Measurements from ENCODE around the gene SPAG9. TPM values are rescaled to one million over a fixed set of nuclear protein-coding genes. Genes with fewer than 3 reads are reported as not detected.

Gene SPAG9
- total RNA-seq, 6 experiments from 2014 or later, result 35.2 to 49.7 (median 43.3) TPM

DNA sequence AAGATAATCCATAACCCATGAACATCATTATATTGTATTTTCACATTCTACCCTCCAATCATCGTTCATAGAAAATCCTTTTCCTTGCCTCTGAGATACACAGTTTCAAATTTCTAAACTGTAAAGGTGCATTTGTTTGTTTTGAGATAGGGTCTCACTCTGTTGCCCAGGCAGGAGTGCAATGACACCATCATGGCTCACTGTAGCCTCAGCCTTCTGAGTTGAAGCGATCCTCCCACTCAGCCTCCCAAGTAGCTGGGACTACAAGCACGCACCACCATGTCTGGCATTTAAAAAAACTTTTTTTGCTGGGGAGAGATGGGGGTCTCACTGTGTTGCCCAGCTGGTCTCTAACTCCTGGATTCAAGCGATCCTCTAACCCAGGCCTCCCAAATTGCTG is 196.4 kb downstream of the SPAG9 start:
- no peaks in the 10 kb centered on the region for H3K36me3 ChIP-seq
- no peaks in the 10 kb centered on the region for H3K27me3 ChIP-seq
- H3K4me1 ChIP-seq, result peaks cover 0 to 36% (median 12%) of the 10 kb centered on the region in 4 donors
- no peak overlapping the region for H3K4me3 ChIP-seq
- WGBS (ENCODE audit: insufficient coverage, low coverage, low lambda C conversion rate, missing lambda C conversion rate), result 100% methylated on average over 3 of the region's 4 CpGs
- TF ChIP-seq, protein P1, sequence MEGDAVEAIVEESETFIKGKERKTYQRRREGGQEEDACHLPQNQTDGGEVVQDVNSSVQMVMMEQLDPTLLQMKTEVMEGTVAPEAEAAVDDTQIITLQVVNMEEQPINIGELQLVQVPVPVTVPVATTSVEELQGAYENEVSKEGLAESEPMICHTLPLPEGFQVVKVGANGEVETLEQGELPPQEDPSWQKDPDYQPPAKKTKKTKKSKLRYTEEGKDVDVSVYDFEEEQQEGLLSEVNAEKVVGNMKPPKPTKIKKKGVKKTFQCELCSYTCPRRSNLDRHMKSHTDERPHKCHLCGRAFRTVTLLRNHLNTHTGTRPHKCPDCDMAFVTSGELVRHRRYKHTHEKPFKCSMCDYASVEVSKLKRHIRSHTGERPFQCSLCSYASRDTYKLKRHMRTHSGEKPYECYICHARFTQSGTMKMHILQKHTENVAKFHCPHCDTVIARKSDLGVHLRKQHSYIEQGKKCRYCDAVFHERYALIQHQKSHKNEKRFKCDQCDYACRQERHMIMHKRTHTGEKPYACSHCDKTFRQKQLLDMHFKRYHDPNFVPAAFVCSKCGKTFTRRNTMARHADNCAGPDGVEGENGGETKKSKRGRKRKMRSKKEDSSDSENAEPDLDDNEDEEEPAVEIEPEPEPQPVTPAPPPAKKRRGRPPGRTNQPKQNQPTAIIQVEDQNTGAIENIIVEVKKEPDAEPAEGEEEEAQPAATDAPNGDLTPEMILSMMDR (IDR thresholded peaks at IDR 0.05), result no peak
- no peak for TF ChIP-seq POLR2A (IDR thresholded peaks at IDR 0.05)
- intact Hi-C loops (cut with DNase I), result no loop called here
- H3K27ac ChIP-seq, result peak overlapping the region in 1 of 3 donors; percentile 4
- ATAC-seq (no peak), DNase-seq (peak in 1 of 3 donors; percentile 3)
- no peaks in the 10 kb centered on the region for H3K9me3 ChIP-seq

DNA sequence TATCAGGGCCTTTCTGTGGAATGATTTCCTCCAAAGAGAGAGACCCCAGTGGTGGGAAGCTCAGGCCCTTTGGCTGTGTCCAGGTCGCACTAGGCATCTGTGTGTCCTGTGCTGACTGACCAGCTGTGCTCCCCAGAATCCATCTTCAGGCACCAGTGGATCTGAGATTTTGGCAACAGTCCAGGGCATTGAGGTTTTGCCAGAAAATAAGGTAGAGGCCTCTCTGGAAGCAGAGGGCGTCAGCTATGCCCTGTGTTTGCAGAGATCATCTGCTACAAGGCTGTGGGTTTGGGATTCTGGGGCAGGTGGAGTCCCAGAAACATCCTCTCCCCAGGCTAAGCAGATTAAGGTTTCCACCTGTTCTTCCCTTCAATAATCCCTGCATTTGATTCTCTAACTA is 197.1 kb downstream of the SPAG9 start:
- DNase-seq, result peak in 2 of 3 donors; percentile 38 to 76
- Histone ChIP-seq H3K4me3 (no peak overlapping the region), H3K9me3 (no peaks in the 10 kb centered on the region), H3K4me1 (peaks cover 0 to 42% (median 13%) of the 10 kb centered on the region in 4 donors), H3K36me3 (no peaks in the 10 kb centered on the region), H3K27ac (peak overlapping the region in 1 of 3 donors; percentile 4), H3K27me3 (no peaks in the 10 kb centered on the region)
- TF ChIP-seq POLR2A (IDR thresholded peaks at IDR 0.05), result no peak
- no CpG with 5 or more reads among the region's 2 CpGs for WGBS (ENCODE audit: insufficient coverage, low coverage, low lambda C conversion rate, missing lambda C conversion rate)
- ATAC-seq, result peak in 1 of 4 donors; percentile 6
- intact Hi-C loops (cut with DNase I), result no loop called here

DNA sequence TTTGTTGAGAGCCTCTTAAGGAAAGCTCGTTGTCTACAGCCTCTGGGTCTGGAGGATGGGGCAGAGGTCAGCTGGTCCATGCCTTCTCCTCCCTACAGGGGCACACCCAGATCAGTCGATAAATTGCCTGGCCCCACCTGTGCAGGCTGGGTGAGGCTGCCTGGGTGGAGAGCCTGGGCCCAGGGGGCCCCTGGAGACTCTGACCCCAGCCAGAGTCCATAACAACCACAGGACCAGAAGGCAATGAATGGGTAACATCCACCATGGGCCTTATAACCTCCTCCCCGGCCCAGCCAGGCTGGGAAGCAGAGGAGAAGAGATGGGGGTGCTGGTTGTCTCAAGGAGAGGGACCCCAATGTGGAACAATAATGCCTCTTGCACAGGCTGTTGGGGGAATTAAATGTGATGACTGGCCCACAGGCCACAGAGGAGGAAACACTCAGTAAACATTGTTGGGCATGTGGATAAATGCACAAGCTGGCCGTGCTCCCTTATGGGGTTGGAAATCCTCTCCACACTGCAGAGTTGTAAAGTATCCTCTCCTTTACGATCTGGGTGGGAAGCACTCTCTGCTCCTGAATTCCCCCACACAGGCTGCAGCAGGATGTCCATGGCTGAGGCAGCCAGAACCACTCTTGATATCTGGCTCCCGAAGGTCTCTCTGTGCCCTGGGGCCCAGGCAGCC is 197.8 kb downstream of the SPAG9 start:
- TF ChIP-seq, protein P1 (IDR thresholded peaks at IDR 0.05), result no peak
- TF ChIP-seq POLR2A (IDR thresholded peaks at IDR 0.05), result no peak
- ATAC-seq, result no peak
- DNase-seq, result peak in 2 of 3 donors; percentile 7 to 39

DNA sequence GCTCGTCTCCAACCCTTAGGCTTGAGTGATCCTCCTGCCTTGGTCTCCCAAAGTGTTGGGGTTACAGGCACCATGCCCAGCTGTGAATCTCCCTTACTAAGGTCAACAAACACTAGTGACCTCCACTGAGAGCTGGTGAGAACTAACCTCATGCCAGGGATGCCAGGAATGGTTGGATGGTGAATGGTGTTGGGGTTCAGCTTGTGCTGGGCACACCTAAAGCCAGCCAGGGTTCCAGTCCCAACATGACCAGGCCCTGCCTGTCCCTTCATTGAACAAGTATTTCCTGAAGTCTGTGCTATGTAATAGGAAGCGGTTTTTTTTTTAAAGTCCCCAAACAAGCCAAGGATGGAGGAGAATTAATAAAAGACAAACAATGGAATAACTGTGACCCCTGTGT is 198.6 kb downstream of the SPAG9 start:
- TF ChIP-seq POLR2A (IDR thresholded peaks at IDR 0.05), result no peak
- TF ChIP-seq, protein P1 (IDR thresholded peaks at IDR 0.05), result no peak
- no peak for ATAC-seq
- 83% methylated on average over 1 of the region's 2 CpGs for WGBS (ENCODE audit: insufficient coverage, low coverage, low lambda C conversion rate, missing lambda C conversion rate)
- no peaks in the 10 kb centered on the region for H3K36me3 ChIP-seq
- H3K27me3 ChIP-seq, result no peaks in the 10 kb centered on the region
- H3K4me3 ChIP-seq, result no peak overlapping the region
- DNase-seq, result peak in 1 of 3 donors; percentile 7
- H3K27ac ChIP-seq, result peak overlapping the region in 1 of 3 donors; percentile 54
- intact Hi-C loops (cut with DNase I), result no loop called here
- H3K9me3 ChIP-seq, result no peaks in the 10 kb centered on the region
- peaks cover 0 to 50% (median 13%) of the 10 kb centered on the region in 4 donors for H3K4me1 ChIP-seq

More for the DNA sequence above, 197.8 kb downstream of the SPAG9 start:
- intact Hi-C loops (cut with DNase I), result no loop called here
- Histone ChIP-seq H3K27me3 (no peaks in the 10 kb centered on the region), H3K4me1 (peaks cover 0 to 49% (median 13%) of the 10 kb centered on the region in 4 donors), H3K36me3 (no peaks in the 10 kb centered on the region), H3K9me3 (no peaks in the 10 kb centered on the region), H3K4me3 (no peak overlapping the region), H3K27ac (peak overlapping the region in 1 of 3 donors; percentile 49)
- 100% methylated on average over 1 of the region's 6 CpGs for WGBS (ENCODE audit: insufficient coverage, low coverage, low lambda C conversion rate, missing lambda C conversion rate)

DNA sequence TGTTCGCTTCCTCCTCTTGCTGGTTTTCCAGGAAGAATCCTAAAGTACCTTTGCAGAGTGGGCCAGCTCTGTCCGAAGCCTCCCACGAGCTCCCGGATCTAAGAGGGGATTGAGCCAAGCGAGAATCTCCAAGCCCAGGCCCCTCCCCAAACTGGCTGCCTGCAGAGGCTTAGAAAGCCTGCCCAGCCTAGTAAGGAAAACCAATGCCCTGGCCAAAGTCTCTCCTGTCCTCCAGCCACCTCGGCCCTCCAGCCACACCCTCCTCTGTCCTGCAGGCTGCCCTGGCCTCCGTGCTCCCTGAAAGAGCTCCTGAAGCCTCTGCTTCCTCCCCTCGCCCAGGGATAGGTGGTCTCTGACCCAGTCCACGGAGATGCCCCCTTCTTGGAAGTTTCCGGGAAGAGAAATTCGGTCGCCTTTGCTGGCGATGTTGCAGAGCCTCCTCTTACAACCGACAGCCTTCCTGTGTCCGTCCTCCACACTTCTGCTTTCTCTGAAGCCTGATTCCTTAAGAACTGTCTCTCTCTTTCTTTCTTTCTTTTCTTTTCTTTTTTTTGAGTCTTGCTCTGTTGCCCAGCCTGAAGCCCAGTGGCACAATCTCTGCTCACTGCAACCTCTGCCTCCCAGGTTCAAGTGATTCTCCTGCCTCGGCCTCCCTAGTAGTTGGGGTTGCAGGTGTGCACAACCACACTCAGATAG is 199.6 kb downstream of the SPAG9 start:
- H3K27me3 ChIP-seq, result no peaks in the 10 kb centered on the region
- peaks cover 0 to 61% (median 15%) of the 10 kb centered on the region in 4 donors for H3K4me1 ChIP-seq
- 86% methylated on average over 6 of the region's 16 CpGs for WGBS (ENCODE audit: insufficient coverage, low coverage, low lambda C conversion rate, missing lambda C conversion rate)
- H3K4me3 ChIP-seq, result no peak overlapping the region
- intact Hi-C loops (cut with DNase I), result no loop called here
- peak overlapping the region in 1 of 3 donors; percentile 54 for H3K27ac ChIP-seq
- DNase-seq, result peak in 2 of 3 donors; percentile 15 to 64
- ATAC-seq, result no peak
- TF ChIP-seq POLR2A (IDR thresholded peaks at IDR 0.05), result no peak
- TF ChIP-seq, protein P1 (IDR thresholded peaks at IDR 0.05), result no peak
- H3K36me3 ChIP-seq, result no peaks in the 10 kb centered on the region
- no peaks in the 10 kb centered on the region for H3K9me3 ChIP-seq
